ENCODE results near the gene CDC42BPA. TPM values are rescaled to one million over a fixed set of nuclear protein-coding genes. Genes with fewer than 3 reads are reported as not detected.

Gene CDC42BPA
- total and polyA plus RNA-seq, 2 donors (not counting 3 experiments of a cell fraction or from before 2014, with no cell fraction given), result 26.1 to 92.6 TPM

DNA sequence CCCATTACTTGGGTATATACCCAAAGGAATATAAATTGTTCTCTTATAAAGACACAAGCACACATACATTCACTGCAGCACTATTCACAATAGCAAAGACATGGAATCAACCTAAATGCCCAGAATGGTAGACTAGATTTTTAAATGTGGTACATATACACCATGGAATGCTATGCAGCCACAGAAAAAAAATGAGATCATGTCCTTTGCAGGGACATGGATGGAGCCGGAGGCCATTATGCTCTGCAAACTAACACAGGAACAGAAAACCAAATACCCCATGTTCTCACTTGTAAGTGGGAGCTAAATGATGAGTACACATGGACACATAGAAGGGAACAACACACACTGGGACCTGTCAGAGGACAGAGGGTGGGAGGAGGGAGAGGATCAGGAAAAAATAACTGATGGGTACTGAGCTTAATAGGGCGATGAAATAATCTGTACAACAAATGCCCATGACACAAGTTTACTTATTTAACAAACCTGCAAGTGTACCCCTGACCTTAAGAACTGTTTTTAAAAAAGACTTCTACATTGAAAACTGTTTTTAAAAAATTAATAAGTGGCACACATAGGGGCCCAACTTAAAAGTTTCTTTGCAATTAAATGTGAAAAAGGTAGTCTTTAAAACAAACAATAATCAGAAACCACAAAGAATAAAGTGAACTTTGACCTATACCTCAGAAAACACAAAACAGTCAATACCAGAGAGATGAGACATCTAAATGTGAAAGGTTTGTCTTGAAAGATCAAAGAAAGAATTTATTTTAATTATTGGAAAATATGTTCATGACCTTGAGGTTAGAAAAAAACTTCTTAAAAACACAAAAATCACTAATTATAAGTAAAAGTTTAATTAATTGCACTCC, 75.2 kb downstream of the CDC42BPA start:
- H4K20me1 ChIP-seq (replicated peaks; ENCODE audit: control insufficient read depth, extremely low read depth, insufficient read depth, low read length), result peaks cover 19% of the 10 kb centered on the region
- FAIRE-seq (no peak), DNase-seq (ENCODE audit: low read depth, low spot score) (no peak)
- TF ChIP-seq, protein P1, sequence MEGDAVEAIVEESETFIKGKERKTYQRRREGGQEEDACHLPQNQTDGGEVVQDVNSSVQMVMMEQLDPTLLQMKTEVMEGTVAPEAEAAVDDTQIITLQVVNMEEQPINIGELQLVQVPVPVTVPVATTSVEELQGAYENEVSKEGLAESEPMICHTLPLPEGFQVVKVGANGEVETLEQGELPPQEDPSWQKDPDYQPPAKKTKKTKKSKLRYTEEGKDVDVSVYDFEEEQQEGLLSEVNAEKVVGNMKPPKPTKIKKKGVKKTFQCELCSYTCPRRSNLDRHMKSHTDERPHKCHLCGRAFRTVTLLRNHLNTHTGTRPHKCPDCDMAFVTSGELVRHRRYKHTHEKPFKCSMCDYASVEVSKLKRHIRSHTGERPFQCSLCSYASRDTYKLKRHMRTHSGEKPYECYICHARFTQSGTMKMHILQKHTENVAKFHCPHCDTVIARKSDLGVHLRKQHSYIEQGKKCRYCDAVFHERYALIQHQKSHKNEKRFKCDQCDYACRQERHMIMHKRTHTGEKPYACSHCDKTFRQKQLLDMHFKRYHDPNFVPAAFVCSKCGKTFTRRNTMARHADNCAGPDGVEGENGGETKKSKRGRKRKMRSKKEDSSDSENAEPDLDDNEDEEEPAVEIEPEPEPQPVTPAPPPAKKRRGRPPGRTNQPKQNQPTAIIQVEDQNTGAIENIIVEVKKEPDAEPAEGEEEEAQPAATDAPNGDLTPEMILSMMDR (IDR thresholded peaks at IDR 0.05; ENCODE audit: extremely low read depth in 1 of 2, insufficient read depth in 1 of 2, low read depth in 1 of 2, low read length in 2 of 2), result no peak
- TF ChIP-seq FOS (IDR thresholded peaks at IDR 0.05; ENCODE audit: borderline replicate concordance, insufficient read depth, low read length) (no peak), POLR2A (IDR thresholded peaks at IDR 0.05; ENCODE audit: low read depth, low read length) (no peak), JUN (IDR thresholded peaks at IDR 0.05; ENCODE audit: borderline replicate concordance, insufficient read depth, insufficient read length, low read depth) (no peak), POLR2AphosphoS5 (IDR thresholded peaks at IDR 0.05; ENCODE audit: insufficient read depth, low read depth, low read length) (no peak), GATA2 (IDR thresholded peaks at IDR 0.05; ENCODE audit: insufficient read depth, insufficient read length, low read depth, low read length) (no peak)
- no peak overlapping the region for H2AFZ ChIP-seq (ENCODE audit: low read depth, low read length)
- ChIA-PET CTCF (no interaction called here), POLR2A (no interaction called here)
- H3K9ac ChIP-seq (replicated peaks; ENCODE audit: extremely low read depth, insufficient read depth, low read length), result no peak overlapping the region
- H3K79me2 ChIP-seq (ENCODE audit: control insufficient read depth, insufficient read depth, low read length), result peaks cover 96% of the 10 kb centered on the region
- no peak overlapping the region for H3K27ac ChIP-seq (ENCODE audit: insufficient read depth, low read depth, low read length)
- dilution Hi-C loops (cut with MboI; ENCODE audit: extremely low pct_ligation_motif_present, low sequenced_read_pairs), result no loop called here
- intact Hi-C loops (cut with micrococcal nuclease), result no loop called here
- H3K9me1 ChIP-seq (replicated peaks; ENCODE audit: control insufficient read depth, extremely low read depth, insufficient read depth, low read length), result peaks cover 3% of the 10 kb centered on the region
- no peaks in the 10 kb centered on the region for H3K27me3 ChIP-seq (ENCODE audit: control insufficient read depth in 2 of 2, insufficient read depth in 2 of 2, low read length in 2 of 2)
- no peak overlapping the region for H3K4me3 ChIP-seq (replicated peaks in 1 of 3; ENCODE audit: insufficient read depth in 1 of 3, low read depth in 1 of 3, low read length in 3 of 3)
- no peaks in the 10 kb centered on the region for H3K9me3 ChIP-seq (replicated peaks; ENCODE audit: control insufficient read depth, insufficient read depth, low read length)
- no TSS peak for BruUV-seq (replicated peaks)
- H3K36me3 ChIP-seq (ENCODE audit: control insufficient read depth in 2 of 2, extremely low read depth in 1 of 2, insufficient read depth in 2 of 2, low read length in 2 of 2), result peaks cover 0 to 4% of the 10 kb centered on the region in 2 experiments
- peaks cover 14% of the 10 kb centered on the region for H3K4me1 ChIP-seq (ENCODE audit: control insufficient read depth, extremely low read depth, insufficient read depth, low read length)
- H3K4me2 ChIP-seq (ENCODE audit: insufficient read depth, low read length), result peak overlapping the region; percentile 17

All from endothelial cell of umbilical vein (primary cell).